Activated CD4-positive, alpha-beta T cell treated with anti-CD3 and anti-CD28 coated beads, Interleukin-2, amount 10 ng/mL, durations not matched to agents 24 days and 14 days (primary cell): ENCODE data around the gene TRAM2. TPM values are rescaled to one million over a fixed set of nuclear protein-coding genes. Genes with fewer than 3 reads are reported as not detected.

ENCODE experiments used
- DNase-seq: peaks from one replicate; pipeline ENCODE4 v3.0.0; 2022
- H3K27ac Mint-ChIP-seq: one replicate; pipeline ENCODE4 v1.8.0; 2022; ENCODE audit warnings: mild to moderate bottlenecking, mixed read lengths
- H3K27me3 Mint-ChIP-seq: one replicate; pipeline ENCODE4 v1.8.0; 2022; ENCODE audit warnings: mixed read lengths
- H3K36me3 Mint-ChIP-seq: one replicate; pipeline ENCODE4 v1.8.0; 2022; ENCODE audit warnings: low read depth, mild to moderate bottlenecking, mixed read lengths
- H3K4me1 Mint-ChIP-seq: one replicate; pipeline ENCODE4 v1.8.0; 2021; ENCODE audit warnings: mixed read lengths
- H3K4me3 Mint-ChIP-seq: one replicate; pipeline ENCODE4 v1.8.0; 2022; ENCODE audit warnings: mild to moderate bottlenecking, moderate library complexity, mixed read lengths
- H3K9me3 Mint-ChIP-seq: one replicate; pipeline ENCODE4 v1.8.0; 2021; ENCODE audit warnings: mixed read lengths
- intact Hi-C: fragments of 100-400 bp; cut with micrococcal nuclease; formaldehyde crosslinking; loops from one replicate; pipeline ENCODE4 v1.15.1; 2023
- total RNA-seq: library from RNA; stranded (reverse); gene quantifications from 2 replicates; pipeline ENCODE4 v1.2.3, GENCODE V29; 2022

Gene TRAM2
- total RNA-seq, 1 donor from 2014 or later, result 2.6 TPM

GRCh38 chr6:52584203-52584602, 7.3 kb upstream of the TRAM2 start:
- Mint-ChIP-seq H3K4me1 (no peaks in the 10 kb centered on the region), H3K9me3 (no peaks in the 10 kb centered on the region), H3K4me3 (no peak overlapping the region), H3K36me3 (no peaks in the 10 kb centered on the region), H3K27ac (no peak overlapping the region), H3K27me3 (peaks cover 20% of the 10 kb centered on the region)
- intact Hi-C loops, result no loop called here
- DNase-seq, result no peak

GRCh38 chr6:52582996-52583395, 6.1 kb upstream of the TRAM2 start:
- Mint-ChIP-seq H3K4me1 (no peaks in the 10 kb centered on the region), H3K4me3 (no peak overlapping the region), H3K36me3 (no peaks in the 10 kb centered on the region), H3K27ac (no peak overlapping the region), H3K27me3 (peaks cover 22% of the 10 kb centered on the region), H3K9me3 (no peaks in the 10 kb centered on the region)
- DNase-seq, result no peak
- intact Hi-C loops, result no loop called here

- H3K27ac Mint-ChIP-seq, result no peak overlapping the region
- DNase-seq, result no peak
- H3K27me3 Mint-ChIP-seq, result peaks cover 22% of the 10 kb centered on the region
- intact Hi-C loops, result no loop called here
- no peak overlapping the region for H3K4me3 Mint-ChIP-seq
- peaks cover 2% of the 10 kb centered on the region for H3K4me1 Mint-ChIP-seq
- H3K36me3 Mint-ChIP-seq, result no peaks in the 10 kb centered on the region
- no peaks in the 10 kb centered on the region for H3K9me3 Mint-ChIP-seq
Measured at GRCh38 chr6:52582446-52582845, 5.6 kb upstream of the TRAM2 start.

- no peak overlapping the region for H3K27ac Mint-ChIP-seq
- H3K9me3 Mint-ChIP-seq, result no peaks in the 10 kb centered on the region
- intact Hi-C loops, result no loop called here
- H3K4me3 Mint-ChIP-seq, result no peak overlapping the region
- H3K4me1 Mint-ChIP-seq, result peaks cover 9% of the 10 kb centered on the region
- no peaks in the 10 kb centered on the region for H3K36me3 Mint-ChIP-seq
- peaks cover 20% of the 10 kb centered on the region for H3K27me3 Mint-ChIP-seq
- no peak for DNase-seq
Measured at GRCh38 chr6:52580905-52581304, 4.0 kb upstream of the TRAM2 start.

GRCh38 chr6:52579006-52579660, 2.3 kb upstream of the TRAM2 start:
- Mint-ChIP-seq H3K4me3 (no peak overlapping the region), H3K36me3 (no peaks in the 10 kb centered on the region), H3K9me3 (no peaks in the 10 kb centered on the region), H3K27me3 (peaks cover 20% of the 10 kb centered on the region), H3K27ac (no peak overlapping the region), H3K4me1 (peaks cover 27% of the 10 kb centered on the region)
- no peak for DNase-seq
- intact Hi-C loops, result loop anchor here (5.0 kb wide), 2 partner anchors 62 to 417 kb away; no protein-coding TSS in a partner anchor

GRCh38 chr6:52577778-52578463, 1.1 kb upstream of the TRAM2 start:
- H3K36me3 Mint-ChIP-seq, result no peaks in the 10 kb centered on the region
- H3K27me3 Mint-ChIP-seq, result peaks cover 20% of the 10 kb centered on the region
- peaks cover 30% of the 10 kb centered on the region for H3K4me1 Mint-ChIP-seq
- H3K9me3 Mint-ChIP-seq, result no peaks in the 10 kb centered on the region
- no peak for DNase-seq
- H3K27ac Mint-ChIP-seq, result peak overlapping the region; percentile 35
- intact Hi-C loops, result loop anchor here (2.0 to 5.0 kb wide), 4 partner anchors 61 to 416 kb away; partner anchors contain the start of gene MCM3
- H3K4me3 Mint-ChIP-seq, result peak overlapping the region; percentile 73

GRCh38 chr6:52576392-52577021, 353 bp downstream of the TRAM2 start:
- Mint-ChIP-seq H3K27ac (peak overlapping the region; percentile 71), H3K9me3 (no peaks in the 10 kb centered on the region), H3K4me3 (peak overlapping the region; percentile 81), H3K4me1 (peaks cover 30% of the 10 kb centered on the region), H3K27me3 (peaks cover 12% of the 10 kb centered on the region), H3K36me3 (no peaks in the 10 kb centered on the region)
- intact Hi-C loops, result loop anchor here (2.0 to 5.0 kb wide), 4 partner anchors 59 to 414 kb away; partner anchors contain the start of gene MCM3
- DNase-seq, result no peak

GRCh38 chr6:52576054-52576391, 837 bp downstream of the TRAM2 start:
- no peaks in the 10 kb centered on the region for H3K36me3 Mint-ChIP-seq
- no peak for DNase-seq
- H3K4me3 Mint-ChIP-seq, result peak overlapping the region; percentile 81
- peaks cover 30% of the 10 kb centered on the region for H3K4me1 Mint-ChIP-seq
- intact Hi-C loops, result loop anchor here (2.0 to 5.0 kb wide), 4 partner anchors 59 to 414 kb away; partner anchors contain the start of gene MCM3
- peaks cover 10% of the 10 kb centered on the region for H3K27me3 Mint-ChIP-seq
- peak overlapping the region; percentile 71 for H3K27ac Mint-ChIP-seq
- no peaks in the 10 kb centered on the region for H3K9me3 Mint-ChIP-seq

- DNase-seq, result no peak
- H3K36me3 Mint-ChIP-seq, result no peaks in the 10 kb centered on the region
- peaks cover 8% of the 10 kb centered on the region for H3K27me3 Mint-ChIP-seq
- H3K4me1 Mint-ChIP-seq, result peaks cover 30% of the 10 kb centered on the region
- H3K9me3 Mint-ChIP-seq, result no peaks in the 10 kb centered on the region
- H3K4me3 Mint-ChIP-seq, result peak overlapping the region; percentile 81
- no peak overlapping the region for H3K27ac Mint-ChIP-seq
- intact Hi-C loops, result loop anchor here (1.0 to 5.0 kb wide), 4 partner anchors 41 to 413 kb away; partner anchors contain the start of gene EFHC1
Measured at GRCh38 chr6:52575502-52575892, 1.4 kb downstream of the TRAM2 start.

- intact Hi-C loops, result loop anchor here (1.0 to 5.0 kb wide), 4 partner anchors 40 to 413 kb away; partner anchors contain the start of gene EFHC1
- peaks cover 30% of the 10 kb centered on the region for H3K4me1 Mint-ChIP-seq
- no peaks in the 10 kb centered on the region for H3K9me3 Mint-ChIP-seq
- DNase-seq, result peak; percentile 90
- no peaks in the 10 kb centered on the region for H3K36me3 Mint-ChIP-seq
- peak overlapping the region; percentile 81 for H3K4me3 Mint-ChIP-seq
- H3K27me3 Mint-ChIP-seq, result peaks cover 7% of the 10 kb centered on the region
- peak overlapping the region; percentile 59 for H3K27ac Mint-ChIP-seq
Measured at GRCh38 chr6:52574709-52575501, 2.0 kb downstream of the TRAM2 start.

- Mint-ChIP-seq H3K4me1 (peaks cover 30% of the 10 kb centered on the region), H3K4me3 (no peak overlapping the region), H3K27me3 (peaks cover 3% of the 10 kb centered on the region), H3K27ac (no peak overlapping the region), H3K36me3 (no peaks in the 10 kb centered on the region), H3K9me3 (no peaks in the 10 kb centered on the region)
- intact Hi-C loops, result no loop called here
- DNase-seq, result no peak
Measured at GRCh38 chr6:52573295-52573694, 3.6 kb downstream of the TRAM2 start.

- DNase-seq, result no peak
- Mint-ChIP-seq H3K36me3 (no peaks in the 10 kb centered on the region), H3K4me3 (no peak overlapping the region), H3K27ac (no peak overlapping the region), H3K27me3 (peaks cover 3% of the 10 kb centered on the region), H3K9me3 (no peaks in the 10 kb centered on the region), H3K4me1 (peaks cover 29% of the 10 kb centered on the region)
- intact Hi-C loops, result no loop called here
Measured at GRCh38 chr6:52572536-52572935, 4.3 kb downstream of the TRAM2 start.

- intact Hi-C loops, result no loop called here
- no peak for DNase-seq
Measured at GRCh38 chr6:52571099-52571755, 5.6 kb downstream of the TRAM2 start.

More at GRCh38 chr6:52571099-52571755, 5.6 kb downstream of the TRAM2 start:
- H3K4me1 Mint-ChIP-seq, result peaks cover 32% of the 10 kb centered on the region
- H3K27ac Mint-ChIP-seq, result no peak overlapping the region
- H3K4me3 Mint-ChIP-seq, result no peak overlapping the region
- H3K27me3 Mint-ChIP-seq, result peaks cover 3% of the 10 kb centered on the region
- no peaks in the 10 kb centered on the region for H3K9me3 Mint-ChIP-seq
- no peaks in the 10 kb centered on the region for H3K36me3 Mint-ChIP-seq
